Sigmoid colon (tissue), 3 donors: ENCODE measurements around the gene METAP1D.

Experiments
- POLR2A ChIP-seq, 2 donors: fragments of 450-650 bp; IDR thresholded peaks; one replicate each; pipeline ENCODE4 v1.6.1; 2016; ENCODE audit warnings: antibody characterized with exemption in 2 of 2, mild to moderate bottlenecking in 2 of 2, moderate library complexity in 2 of 2
- TF ChIP-seq, protein P1 (sequence below), 4 experiments: fragments of 450-650 bp in 3 of 4; fragments of 200-600 bp in 1 of 4; IDR thresholded peaks; one replicate each; pipeline ENCODE4 v1.5.1; 2016 to 2019; ENCODE audit warnings: antibody characterized with exemption in 4 of 4, mild to moderate bottlenecking in 3 of 4, moderate library complexity in 2 of 4

DNA sequence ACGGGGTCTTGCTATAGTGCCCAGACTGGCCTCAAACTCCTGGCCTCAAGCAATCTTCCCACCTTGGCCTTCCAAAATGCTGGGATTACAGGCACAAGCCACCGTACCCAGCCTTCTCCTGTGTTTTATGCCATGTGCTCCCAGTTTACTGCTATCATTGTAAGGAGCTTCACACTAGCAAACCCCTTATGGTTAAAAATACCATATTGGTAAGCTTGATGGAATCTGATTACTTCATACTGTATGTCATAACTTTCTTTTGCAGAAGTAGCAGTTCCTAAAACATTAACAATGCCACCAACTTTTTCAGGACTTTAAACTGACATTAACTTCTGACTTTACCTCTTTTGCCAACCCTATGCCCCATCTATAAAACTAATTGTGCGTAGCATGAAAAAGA is 41.3 kb upstream of the METAP1D start:
- no peak for TF ChIP-seq POLR2A (IDR thresholded peaks at IDR 0.05)
- TF ChIP-seq, protein P1, sequence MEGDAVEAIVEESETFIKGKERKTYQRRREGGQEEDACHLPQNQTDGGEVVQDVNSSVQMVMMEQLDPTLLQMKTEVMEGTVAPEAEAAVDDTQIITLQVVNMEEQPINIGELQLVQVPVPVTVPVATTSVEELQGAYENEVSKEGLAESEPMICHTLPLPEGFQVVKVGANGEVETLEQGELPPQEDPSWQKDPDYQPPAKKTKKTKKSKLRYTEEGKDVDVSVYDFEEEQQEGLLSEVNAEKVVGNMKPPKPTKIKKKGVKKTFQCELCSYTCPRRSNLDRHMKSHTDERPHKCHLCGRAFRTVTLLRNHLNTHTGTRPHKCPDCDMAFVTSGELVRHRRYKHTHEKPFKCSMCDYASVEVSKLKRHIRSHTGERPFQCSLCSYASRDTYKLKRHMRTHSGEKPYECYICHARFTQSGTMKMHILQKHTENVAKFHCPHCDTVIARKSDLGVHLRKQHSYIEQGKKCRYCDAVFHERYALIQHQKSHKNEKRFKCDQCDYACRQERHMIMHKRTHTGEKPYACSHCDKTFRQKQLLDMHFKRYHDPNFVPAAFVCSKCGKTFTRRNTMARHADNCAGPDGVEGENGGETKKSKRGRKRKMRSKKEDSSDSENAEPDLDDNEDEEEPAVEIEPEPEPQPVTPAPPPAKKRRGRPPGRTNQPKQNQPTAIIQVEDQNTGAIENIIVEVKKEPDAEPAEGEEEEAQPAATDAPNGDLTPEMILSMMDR (IDR thresholded peaks at IDR 0.05): no peak
